SK-N-SH treated with all-trans-retinoic acid at 6 μM for 48 hours (cell line): ENCODE data around the gene LYPD6B.

Experiments used
- ATAC-seq: fragments of 200-7000 bp; cut with Tn5 transposase; 3 replicates; pipeline ENCODE4 v1.9.1; 2020; ENCODE audit warnings: mild to moderate bottlenecking, moderate library complexity
- ARNTL ChIP-seq: fragments of 450-650 bp; formaldehyde crosslinking; IDR thresholded peaks from 2 replicates; pipeline ENCODE4 v1.5.0; 2020; ENCODE audit warnings: low read depth, mild to moderate bottlenecking, moderate library complexity, borderline replicate concordance
- BACH2 ChIP-seq: fragments of 250-450 bp; sonication (Bioruptor Pico); IDR thresholded peaks from 2 replicates; pipeline ENCODE4 v1.9.0; 2021; ENCODE audit warnings: mild to moderate bottlenecking, borderline replicate concordance
- CREB5 ChIP-seq: fragments of 250-450 bp; sonication (Bioruptor Pico); IDR thresholded peaks from 2 replicates; pipeline ENCODE4 v1.5.1; 2020; ENCODE audit warnings: low read depth, mild to moderate bottlenecking, moderate library complexity
- CSDC2 ChIP-seq: fragments of 250-450 bp; sonication (Bioruptor Pico); IDR thresholded peaks from 2 replicates; pipeline ENCODE4 v1.5.0; 2020; ENCODE audit warnings: mild to moderate bottlenecking, moderate library complexity
- ESRRG ChIP-seq: fragments of 250-450 bp; sonication (Bioruptor Pico); IDR thresholded peaks from 2 replicates; pipeline ENCODE4 v1.6.1; 2021; ENCODE audit warnings: mild to moderate bottlenecking
- ISL1 ChIP-seq: fragments of 250-450 bp; sonication (Bioruptor Pico); IDR thresholded peaks from 2 replicates; pipeline ENCODE4 v2.1.2; 2022; ENCODE audit warnings: mild to moderate bottlenecking, moderate library complexity
- OSR1 ChIP-seq: fragments of 250-450 bp; sonication (Bioruptor Pico); IDR thresholded peaks from 2 replicates; pipeline ENCODE4 v1.8.0; 2022; ENCODE audit warnings: moderate library complexity, mild to moderate bottlenecking, inconsistent platforms
- POU6F1 ChIP-seq: fragments of 250-450 bp; sonication (Bioruptor Pico); IDR thresholded peaks from 2 replicates; pipeline ENCODE4 v1.8.0; 2021; ENCODE audit warnings: low read depth, mild to moderate bottlenecking, moderate library complexity, borderline replicate concordance
- PPARA ChIP-seq: fragments of 250-450 bp; sonication (Bioruptor Pico); IDR thresholded peaks from 2 replicates; pipeline ENCODE4 v1.5.0; 2020; ENCODE audit warnings: mild to moderate bottlenecking, borderline replicate concordance
- RARB ChIP-seq: fragments of 250-450 bp; sonication (Bioruptor Pico); IDR thresholded peaks from 2 replicates; pipeline ENCODE4 v1.8.0; 2021; ENCODE audit warnings: mild to moderate bottlenecking, moderate library complexity
- SNAI2 ChIP-seq: fragments of 250-450 bp; sonication (Bioruptor Pico); IDR thresholded peaks from 2 replicates; pipeline ENCODE4 v1.5.0; 2020; ENCODE audit warnings: mild to moderate bottlenecking, moderate library complexity
- TCF4 ChIP-seq: fragments of 250-450 bp; sonication (Bioruptor Pico); IDR thresholded peaks from 2 replicates; pipeline ENCODE4 v1.8.0; 2021; ENCODE audit warnings: mild to moderate bottlenecking, moderate library complexity, borderline replicate concordance
- TOX ChIP-seq: fragments of 250-450 bp; sonication (Bioruptor Pico); IDR thresholded peaks from 2 replicates; pipeline ENCODE4 v1.8.0; 2021; ENCODE audit warnings: mild to moderate bottlenecking, moderate library complexity, borderline replicate concordance
- ZC3H10 ChIP-seq: fragments of 250-450 bp; sonication (Bioruptor Pico); IDR thresholded peaks from 2 replicates; pipeline ENCODE4 v1.5.1; 2021; ENCODE audit warnings: mild to moderate bottlenecking, moderate library complexity
- ZFP3 ChIP-seq: fragments of 250-450 bp; sonication (Bioruptor Pico); IDR thresholded peaks from 2 replicates; pipeline ENCODE4 v1.5.0; 2020; ENCODE audit warnings: mild to moderate bottlenecking, moderate library complexity
- ZFP30 ChIP-seq: fragments of 450-650 bp; formaldehyde crosslinking; IDR thresholded peaks from 2 replicates; pipeline ENCODE4 v1.5.0; 2022; ENCODE audit warnings: mild to moderate bottlenecking, moderate library complexity
- ZNF565 ChIP-seq: fragments of 450-650 bp; formaldehyde crosslinking; conservative IDR thresholded peaks from 2 replicates; pipeline ENCODE4 v1.5.0; 2020; ENCODE audit warnings: low read depth, mild to moderate bottlenecking, moderate library complexity
- ZNF70 ChIP-seq: fragments of 450-650 bp; formaldehyde crosslinking; IDR thresholded peaks from 2 replicates; pipeline ENCODE4 v1.5.0; 2020; ENCODE audit warnings: mild to moderate bottlenecking, moderate library complexity
- ZNF8 ChIP-seq: fragments of 450-650 bp; formaldehyde crosslinking; IDR thresholded peaks from 2 replicates; pipeline ENCODE4 v1.5.0; 2020; ENCODE audit warnings: mild to moderate bottlenecking, moderate library complexity
- TF ChIP-seq, protein P1 (sequence below): fragments of 250-450 bp; sonication (Bioruptor Pico); IDR thresholded peaks from 2 replicates; pipeline ENCODE4 v1.5.0; 2020; ENCODE audit warnings: mild to moderate bottlenecking, moderate library complexity
- TF ChIP-seq, protein P2 (sequence below): fragments of 250-450 bp; sonication (Bioruptor Pico); IDR thresholded peaks from 2 replicates; pipeline ENCODE4 v1.5.1; 2021; ENCODE audit warnings: mild to moderate bottlenecking, moderate library complexity
- TF ChIP-seq, protein P3 (sequence below): fragments of 250-450 bp; sonication (Bioruptor Pico); IDR thresholded peaks from 2 replicates; pipeline ENCODE4 v1.8.0; 2020; ENCODE audit warnings: mild to moderate bottlenecking, moderate library complexity, borderline replicate concordance

The LYPD6B gene

DNA sequence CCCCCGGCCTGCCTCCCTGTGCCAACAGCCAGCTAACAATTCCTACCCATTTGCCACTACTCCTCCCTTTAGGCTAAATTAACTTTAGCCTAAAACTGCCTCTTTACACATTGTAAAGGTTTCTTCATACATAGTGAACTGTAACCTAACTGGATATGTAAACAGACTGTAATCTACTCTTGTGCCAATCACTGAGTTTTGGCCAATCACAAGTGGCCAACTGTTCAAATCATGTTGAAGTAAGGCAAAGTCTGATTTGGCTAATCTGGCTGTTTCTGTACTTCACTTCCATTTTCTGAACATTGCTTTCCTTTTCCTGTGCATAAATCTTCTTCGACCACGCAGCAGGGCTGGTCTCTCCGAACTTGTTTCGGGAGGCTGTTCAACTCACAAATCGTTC, 188.3 kb downstream of the LYPD6B start:
- no peak for ATAC-seq
- TF ChIP-seq ZNF565 (no peak), PPARA (no peak), RARB (no peak), CREB5 (no peak), POU6F1 (CRISPR knock-in tag) (no peak), CSDC2 (CRISPR knock-in tag) (no peak), ESRRG (no peak), ZC3H10 (CRISPR knock-in tag) (no peak), TOX (CRISPR knock-in tag) (no peak), ISL1 (CRISPR knock-in tag) (no peak), ZNF8 (CRISPR knock-in tag) (no peak), ZFP3 (CRISPR knock-in tag) (no peak), OSR1 (CRISPR knock-in tag) (no peak)
- TF ChIP-seq, protein P1, sequence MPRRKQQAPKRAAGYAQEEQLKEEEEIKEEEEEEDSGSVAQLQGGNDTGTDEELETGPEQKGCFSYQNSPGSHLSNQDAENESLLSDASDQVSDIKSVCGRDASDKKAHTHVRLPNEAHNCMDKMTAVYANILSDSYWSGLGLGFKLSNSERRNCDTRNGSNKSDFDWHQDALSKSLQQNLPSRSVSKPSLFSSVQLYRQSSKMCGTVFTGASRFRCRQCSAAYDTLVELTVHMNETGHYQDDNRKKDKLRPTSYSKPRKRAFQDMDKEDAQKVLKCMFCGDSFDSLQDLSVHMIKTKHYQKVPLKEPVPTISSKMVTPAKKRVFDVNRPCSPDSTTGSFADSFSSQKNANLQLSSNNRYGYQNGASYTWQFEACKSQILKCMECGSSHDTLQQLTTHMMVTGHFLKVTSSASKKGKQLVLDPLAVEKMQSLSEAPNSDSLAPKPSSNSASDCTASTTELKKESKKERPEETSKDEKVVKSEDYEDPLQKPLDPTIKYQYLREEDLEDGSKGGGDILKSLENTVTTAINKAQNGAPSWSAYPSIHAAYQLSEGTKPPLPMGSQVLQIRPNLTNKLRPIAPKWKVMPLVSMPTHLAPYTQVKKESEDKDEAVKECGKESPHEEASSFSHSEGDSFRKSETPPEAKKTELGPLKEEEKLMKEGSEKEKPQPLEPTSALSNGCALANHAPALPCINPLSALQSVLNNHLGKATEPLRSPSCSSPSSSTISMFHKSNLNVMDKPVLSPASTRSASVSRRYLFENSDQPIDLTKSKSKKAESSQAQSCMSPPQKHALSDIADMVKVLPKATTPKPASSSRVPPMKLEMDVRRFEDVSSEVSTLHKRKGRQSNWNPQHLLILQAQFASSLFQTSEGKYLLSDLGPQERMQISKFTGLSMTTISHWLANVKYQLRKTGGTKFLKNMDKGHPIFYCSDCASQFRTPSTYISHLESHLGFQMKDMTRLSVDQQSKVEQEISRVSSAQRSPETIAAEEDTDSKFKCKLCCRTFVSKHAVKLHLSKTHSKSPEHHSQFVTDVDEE (CRISPR knock-in tag): no peak
- TF ChIP-seq, protein P2, sequence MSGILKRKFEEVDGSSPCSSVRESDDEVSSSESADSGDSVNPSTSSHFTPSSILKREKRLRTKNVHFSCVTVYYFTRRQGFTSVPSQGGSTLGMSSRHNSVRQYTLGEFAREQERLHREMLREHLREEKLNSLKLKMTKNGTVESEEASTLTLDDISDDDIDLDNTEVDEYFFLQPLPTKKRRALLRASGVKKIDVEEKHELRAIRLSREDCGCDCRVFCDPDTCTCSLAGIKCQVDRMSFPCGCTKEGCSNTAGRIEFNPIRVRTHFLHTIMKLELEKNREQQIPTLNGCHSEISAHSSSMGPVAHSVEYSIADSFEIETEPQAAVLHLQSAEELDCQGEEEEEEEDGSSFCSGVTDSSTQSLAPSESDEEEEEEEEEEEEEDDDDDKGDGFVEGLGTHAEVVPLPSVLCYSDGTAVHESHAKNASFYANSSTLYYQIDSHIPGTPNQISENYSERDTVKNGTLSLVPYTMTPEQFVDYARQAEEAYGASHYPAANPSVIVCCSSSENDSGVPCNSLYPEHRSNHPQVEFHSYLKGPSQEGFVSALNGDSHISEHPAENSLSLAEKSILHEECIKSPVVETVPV (CRISPR knock-in tag): no peak
- TF ChIP-seq, protein P3, sequence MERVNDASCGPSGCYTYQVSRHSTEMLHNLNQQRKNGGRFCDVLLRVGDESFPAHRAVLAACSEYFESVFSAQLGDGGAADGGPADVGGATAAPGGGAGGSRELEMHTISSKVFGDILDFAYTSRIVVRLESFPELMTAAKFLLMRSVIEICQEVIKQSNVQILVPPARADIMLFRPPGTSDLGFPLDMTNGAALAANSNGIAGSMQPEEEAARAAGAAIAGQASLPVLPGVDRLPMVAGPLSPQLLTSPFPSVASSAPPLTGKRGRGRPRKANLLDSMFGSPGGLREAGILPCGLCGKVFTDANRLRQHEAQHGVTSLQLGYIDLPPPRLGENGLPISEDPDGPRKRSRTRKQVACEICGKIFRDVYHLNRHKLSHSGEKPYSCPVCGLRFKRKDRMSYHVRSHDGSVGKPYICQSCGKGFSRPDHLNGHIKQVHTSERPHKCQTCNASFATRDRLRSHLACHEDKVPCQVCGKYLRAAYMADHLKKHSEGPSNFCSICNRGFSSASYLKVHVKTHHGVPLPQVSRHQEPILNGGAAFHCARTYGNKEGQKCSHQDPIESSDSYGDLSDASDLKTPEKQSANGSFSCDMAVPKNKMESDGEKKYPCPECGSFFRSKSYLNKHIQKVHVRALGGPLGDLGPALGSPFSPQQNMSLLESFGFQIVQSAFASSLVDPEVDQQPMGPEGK: no peak

GRCh38 chr2:149235816-149236375, 197.4 kb downstream of the LYPD6B start:
- TF ChIP-seq ESRRG (no peak), SNAI2 (CRISPR knock-in tag) (no peak), ZNF565 (no peak), CREB5 (no peak), ARNTL (CRISPR knock-in tag) (no peak), ISL1 (CRISPR knock-in tag) (no peak), CSDC2 (CRISPR knock-in tag) (no peak), ZFP3 (CRISPR knock-in tag) (no peak), BACH2 (CRISPR knock-in tag) (no peak), ZFP30 (CRISPR knock-in tag) (no peak), ZNF70 (CRISPR knock-in tag) (no peak), OSR1 (CRISPR knock-in tag) (no peak), TCF4 (CRISPR knock-in tag) (no peak), RARB (no peak), TOX (CRISPR knock-in tag) (no peak)
- TF ChIP-seq, protein P3: no peak
- TF ChIP-seq, protein P1 (CRISPR knock-in tag): no peak
- ATAC-seq: no peak
